NOMO-1 treated with dmso at 0.1 percent for 144 hours (cell line): ENCODE measurements around the gene TOR4A.
"Not testable (repeated sequence)": the region's sequence is repeated elsewhere in the genome, so short reads cannot be mapped to it uniquely, and the experiment has no call there.

Experiments used
- DNase-seq: peaks from one replicate; lab custom pipeline; 2025; ENCODE audit not compliant: unreplicated experiment; lab: John Stamatoyannopoulos, UW

Gene TOR4A

DNA sequence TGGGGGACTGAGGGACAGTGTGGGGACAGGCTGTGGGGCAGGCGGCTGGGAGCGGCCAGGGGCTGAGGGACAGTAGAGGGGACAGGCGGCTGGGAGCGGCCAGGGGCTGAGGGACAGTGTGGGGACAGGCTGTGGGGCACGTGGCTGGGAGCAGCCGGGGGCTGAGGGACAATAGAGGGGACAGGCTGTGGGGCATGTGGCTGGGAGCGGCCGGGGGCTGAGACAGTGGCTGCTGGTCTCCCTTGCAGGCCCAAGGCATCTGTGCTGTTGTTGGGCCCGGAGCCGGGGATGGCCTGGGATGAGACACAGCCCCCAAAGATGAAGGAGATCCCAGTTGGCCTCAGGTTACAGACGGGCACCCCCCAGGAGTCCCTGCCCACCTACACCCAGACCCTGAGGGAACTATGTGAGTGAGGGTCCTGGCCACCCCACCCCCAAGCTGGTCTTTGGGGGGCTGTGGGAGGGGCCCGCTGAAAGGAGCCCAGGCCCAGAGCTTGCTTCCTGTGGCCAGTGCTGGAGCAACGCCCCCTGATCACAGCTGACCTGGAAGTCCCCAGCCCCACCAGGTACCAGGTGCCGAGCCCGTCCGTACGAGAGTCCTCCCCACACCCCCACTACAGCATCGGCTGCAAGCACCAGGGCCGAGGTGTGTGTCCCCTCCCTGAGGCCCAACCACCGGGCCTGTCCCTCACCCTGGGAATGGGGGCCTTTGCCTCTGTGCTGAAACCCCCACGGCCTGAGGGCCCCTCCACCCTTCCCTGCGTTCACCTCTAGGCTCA, 25.8 kb upstream of the TOR4A start:
- no peak for DNase-seq

DNA sequence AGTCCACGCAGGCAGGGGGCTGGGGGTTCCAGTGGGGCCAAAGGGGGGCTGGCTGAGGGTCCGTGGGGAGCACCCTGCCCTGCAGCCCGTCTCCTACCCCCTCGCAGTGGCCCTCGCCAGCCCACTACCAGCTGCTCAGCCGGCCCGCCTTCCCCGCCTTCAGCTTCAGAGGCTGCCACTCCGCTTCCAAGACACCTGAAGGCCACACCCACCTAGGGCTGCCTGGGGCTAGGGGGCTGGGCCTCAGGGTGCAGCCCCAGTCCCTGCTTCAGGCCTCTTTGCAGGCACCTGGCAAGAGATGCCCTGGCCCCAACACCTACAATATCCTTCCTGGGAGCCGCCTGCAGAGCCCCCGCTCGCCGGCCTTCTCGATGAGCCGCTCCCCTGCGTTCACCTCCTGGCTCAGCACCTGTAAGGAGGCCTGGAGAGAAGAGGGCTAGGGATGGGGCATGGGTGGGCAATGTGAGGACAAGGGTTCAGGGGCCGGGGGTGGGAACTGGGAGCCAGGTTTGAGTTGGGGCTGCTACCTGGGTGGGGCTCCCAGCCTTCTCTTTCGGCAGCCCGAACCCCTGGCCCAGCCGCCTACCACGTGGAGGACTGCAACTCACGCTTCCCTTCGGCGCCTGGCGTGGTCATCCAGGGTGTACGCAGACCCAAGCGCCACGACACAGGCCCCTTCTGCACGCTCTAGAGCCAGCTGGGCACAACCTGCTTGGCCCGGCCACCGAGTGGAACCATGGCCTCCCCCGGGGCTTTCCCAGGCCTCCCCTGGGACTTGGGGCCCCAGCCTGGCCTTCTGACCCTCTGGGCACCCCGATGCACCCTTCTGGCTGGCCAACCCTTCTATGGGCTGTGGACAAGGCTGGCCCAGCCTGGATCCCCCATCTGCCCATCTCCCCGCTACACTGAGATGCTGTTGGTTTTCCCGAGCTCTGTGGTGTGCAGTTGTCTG, 24.7 kb upstream of the TOR4A start:
- DNase-seq, result no peak

DNA sequence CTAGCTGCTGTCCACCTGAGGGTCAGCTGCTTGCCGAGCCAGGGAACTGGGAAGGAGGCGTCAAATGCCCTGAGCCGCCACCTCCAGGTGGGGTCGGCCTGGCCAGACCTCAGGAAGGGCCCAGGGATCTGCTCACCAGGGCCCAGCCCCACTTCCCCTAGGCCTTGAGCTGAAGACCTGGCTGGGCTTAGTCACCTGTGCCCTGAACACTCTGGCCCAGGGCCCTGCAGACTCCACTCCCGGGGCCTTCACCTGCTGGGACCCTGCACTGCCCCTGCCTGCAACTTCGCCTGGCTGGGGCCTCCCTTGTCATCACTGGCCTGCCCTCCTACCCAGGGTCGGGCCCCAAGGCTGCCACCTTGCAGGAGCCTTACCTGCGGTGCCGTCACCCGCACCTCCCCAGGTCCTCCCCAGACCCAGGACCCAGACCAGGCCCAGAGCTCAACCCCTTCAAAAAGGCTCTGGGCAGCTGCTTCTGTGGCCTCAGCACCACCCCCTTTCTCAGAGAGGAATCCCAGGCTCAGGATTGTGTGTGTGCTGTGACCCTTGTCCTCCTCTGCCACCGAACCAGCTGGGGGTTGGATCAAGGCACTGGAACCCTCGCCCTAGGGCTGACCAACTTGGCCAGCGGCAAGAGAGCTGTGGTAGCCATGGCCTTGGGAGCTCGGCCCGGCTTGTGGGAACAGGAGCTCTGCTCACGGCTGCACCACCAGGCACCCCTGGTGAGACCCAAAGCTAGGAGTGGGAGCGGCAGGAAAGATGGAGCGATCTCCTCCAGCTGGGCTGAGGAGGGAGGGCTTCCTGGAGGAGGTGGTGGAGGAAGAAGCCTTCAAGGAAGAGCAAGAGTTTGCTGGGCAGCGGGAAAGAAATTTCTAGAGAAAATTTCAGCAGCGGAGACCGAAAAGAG, 23.6 kb upstream of the TOR4A start:
- DNase-seq, result no peak

DNA sequence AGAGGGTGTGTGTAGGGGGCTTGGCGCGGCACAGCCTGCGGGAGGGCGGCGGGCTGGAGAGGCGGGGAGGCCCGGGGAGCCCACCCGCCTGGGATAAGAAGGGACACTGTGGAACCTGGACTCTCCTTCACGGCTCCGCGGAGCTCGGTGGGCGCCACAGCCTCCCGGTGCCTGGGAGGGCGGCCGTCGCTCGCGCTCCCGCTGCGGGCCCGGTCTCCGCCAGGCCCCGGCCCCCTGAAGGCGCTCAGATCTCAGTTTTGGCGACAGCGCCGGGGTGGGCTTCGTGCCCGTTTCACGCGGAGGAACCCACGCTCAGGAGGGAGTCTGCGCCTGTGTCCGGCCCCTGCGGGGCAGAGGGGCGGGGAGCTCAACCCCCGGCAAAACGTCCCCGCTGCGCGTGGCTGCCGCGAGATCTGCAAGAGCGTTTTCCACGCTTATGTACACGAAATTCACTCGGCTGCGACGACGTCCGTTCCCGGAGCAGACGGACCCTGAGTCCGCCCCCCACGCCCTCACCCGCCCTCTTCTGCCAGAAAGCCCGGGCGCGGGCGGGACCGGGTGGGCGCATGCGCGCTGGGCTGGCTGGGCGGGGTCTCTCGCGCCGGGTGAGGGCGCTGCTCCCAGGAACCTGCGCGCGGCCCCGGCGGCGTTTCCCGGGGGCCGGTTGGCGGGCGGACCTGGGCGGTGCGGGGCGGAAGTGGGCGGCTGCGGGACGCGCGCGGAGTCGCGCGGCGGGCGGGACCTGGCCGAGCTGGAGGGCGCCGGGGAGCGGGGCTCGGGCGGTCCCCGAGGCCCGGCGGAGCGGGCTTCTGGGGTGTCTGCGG, 22.7 kb upstream of the TOR4A start, which contains the start of gene NELFB:
Gene NELFB, plus strand, starts transcription at position 704 of the 824 bp plus-strand sequence.
- peak; percentile 90 for DNase-seq

DNA sequence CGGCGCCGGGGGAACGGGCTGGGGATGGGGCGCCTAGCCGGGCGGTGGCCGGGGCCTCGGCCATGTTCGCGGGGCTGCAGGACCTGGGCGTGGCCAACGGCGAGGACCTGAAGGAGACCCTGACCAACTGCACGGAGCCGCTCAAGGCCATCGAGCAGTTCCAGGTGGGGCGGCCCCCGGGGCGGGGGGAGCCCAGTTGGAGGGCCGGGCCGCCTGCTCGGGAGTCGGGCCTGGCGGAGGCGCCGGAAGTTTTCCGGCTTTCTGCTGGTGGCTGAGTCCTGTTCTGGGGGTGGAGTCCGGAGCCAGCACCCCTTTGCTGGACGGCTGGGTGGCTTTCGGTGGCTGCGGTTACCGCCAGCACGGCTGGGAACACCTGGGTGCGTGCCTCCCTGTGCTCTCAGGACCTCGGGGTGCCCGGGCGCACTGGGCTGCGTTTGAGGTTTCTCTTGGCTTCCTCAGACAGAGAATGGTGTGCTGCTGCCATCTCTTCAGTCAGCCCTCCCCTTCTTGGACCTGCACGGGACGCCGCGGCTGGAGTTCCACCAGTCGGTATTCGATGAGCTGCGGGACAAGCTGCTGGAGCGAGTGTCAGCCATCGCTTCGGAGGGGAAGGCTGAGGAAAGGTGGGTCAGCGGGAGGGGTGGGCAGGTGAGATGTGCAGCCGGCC, 21.9 kb upstream of the TOR4A start:
- no peak for DNase-seq

DNA sequence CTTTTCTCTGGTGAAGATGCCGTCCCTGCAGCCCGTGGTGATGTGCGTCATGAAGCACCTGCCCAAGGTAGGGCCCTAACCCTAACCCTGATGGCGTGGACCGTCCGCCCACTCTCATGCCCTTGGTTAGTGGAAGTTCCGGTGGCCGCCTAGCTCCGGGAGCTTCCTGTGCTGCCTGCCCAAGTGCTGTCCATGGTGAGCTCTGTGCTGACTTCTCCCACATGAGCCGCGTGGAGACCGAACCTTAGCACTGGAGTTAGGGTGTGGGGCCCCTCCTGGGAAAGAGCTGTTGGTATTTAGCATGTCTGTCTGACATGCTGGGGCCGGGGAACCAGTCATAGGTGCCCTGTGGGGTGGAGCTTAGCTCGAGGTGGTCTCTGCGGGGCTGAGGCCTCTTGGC, 21.2 kb upstream of the TOR4A start:
- no peak for DNase-seq

DNA sequence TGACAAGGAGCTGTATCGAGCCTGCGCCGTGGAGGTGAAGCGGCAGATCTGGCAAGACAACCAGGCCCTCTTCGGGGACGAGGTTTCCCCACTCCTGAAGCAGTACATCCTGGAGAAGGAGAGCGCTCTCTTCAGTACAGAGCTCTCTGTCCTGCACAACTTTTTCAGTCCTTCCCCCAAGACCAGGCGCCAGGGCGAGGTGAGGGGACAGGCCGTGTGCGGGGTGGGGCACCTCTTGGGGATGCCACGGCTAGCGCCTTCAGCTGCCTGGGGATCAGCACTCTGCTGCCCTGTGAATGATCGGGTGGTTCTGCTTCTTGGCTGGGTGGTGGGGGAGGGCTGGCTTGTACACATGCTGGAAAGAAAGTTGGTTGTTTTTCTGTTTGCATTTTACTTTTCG, 20.7 kb upstream of the TOR4A start:
- DNase-seq, result no peak

DNA sequence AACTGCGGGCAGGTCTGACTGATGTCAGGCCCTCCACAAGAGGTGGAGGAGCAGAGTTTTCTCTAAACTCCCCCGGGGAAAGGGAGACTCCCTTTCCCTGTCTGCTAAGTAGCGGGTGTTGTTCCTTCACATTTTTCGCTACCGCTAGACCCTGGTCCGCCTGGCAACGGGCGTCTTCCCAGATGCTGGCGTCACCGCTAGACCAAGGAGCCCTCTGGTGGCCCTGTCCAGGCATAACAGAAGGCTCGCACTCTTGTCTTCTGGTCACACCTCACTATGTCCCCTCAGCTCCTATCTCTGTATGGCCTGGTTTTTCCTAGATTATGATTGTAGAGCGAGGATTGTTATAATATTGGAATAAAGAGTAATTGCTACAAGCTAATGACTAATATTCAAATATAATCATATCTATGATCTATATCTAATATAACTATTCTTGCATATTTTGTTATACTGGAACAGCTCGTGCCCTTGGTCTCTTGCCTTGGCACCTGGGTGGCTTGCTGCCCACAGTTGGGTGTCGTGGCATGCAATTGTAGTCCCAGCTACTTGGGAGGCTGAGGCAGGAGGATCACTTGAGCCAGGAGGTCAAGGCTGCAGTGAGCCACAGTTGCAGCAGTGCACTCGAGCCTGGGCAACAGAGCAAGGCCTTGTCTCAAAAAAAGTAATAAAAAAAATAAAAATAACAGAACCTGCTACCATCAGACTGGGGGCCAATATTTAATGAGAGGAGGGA, 15.2 kb upstream of the TOR4A start:
- not testable (repeated sequence) for DNase-seq

DNA sequence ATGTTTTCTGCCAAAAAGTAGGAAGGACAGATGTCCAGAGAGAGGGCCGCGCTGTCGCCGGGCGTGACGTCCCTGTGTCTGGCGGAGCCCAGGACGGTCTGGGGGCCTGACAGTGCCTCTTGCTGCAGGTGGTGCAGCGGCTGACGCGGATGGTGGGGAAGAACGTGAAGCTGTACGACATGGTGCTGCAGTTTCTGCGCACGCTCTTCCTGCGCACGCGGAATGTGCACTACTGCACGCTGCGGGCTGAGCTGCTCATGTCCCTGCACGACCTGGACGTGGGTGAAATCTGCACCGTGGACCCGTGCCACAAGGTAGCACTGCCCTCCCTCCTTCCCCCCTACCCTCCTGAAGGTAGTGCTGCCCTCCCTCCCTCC, 14.6 kb upstream of the TOR4A start:
- DNase-seq, result no peak

DNA sequence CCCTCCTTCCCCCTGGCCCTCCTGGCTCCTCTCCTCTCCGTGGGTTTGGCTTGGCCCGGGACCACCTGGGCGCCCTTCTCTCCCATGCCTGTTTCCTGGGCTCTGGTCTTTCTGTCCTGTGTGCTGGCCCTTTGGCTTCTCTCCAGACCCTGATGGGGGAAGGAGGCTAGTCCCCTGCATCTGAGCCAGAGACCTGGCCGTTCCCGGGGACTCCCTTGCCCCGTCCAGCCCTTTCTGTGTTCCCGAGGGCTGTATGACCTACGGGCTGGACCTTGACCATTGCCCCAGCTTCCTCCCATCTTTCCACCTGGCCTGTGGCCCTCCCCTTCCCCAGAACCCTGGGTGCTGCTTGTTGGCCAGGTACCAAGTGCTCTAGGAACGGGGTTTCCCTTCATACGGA, 14.0 kb upstream of the TOR4A start:
- DNase-seq, result no peak

DNA sequence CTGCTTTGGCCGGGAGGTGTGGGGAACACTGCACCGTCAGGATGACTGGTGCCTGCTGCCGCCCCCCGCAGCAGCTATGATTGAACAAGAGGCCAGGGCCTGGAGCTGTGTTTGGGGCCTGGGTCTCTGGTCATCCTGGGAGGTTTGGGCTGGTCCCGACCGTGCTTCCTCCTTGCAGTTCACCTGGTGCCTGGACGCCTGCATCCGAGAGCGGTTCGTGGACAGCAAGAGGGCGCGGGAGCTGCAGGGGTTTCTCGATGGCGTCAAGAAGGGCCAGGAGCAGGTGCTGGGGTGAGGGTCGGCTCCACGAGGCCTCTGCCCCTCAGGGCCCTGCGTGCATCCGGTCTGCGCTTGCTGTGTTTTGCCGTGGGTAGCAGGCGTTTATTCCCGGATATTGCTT, 13.5 kb upstream of the TOR4A start:
- DNase-seq, result no peak

DNA sequence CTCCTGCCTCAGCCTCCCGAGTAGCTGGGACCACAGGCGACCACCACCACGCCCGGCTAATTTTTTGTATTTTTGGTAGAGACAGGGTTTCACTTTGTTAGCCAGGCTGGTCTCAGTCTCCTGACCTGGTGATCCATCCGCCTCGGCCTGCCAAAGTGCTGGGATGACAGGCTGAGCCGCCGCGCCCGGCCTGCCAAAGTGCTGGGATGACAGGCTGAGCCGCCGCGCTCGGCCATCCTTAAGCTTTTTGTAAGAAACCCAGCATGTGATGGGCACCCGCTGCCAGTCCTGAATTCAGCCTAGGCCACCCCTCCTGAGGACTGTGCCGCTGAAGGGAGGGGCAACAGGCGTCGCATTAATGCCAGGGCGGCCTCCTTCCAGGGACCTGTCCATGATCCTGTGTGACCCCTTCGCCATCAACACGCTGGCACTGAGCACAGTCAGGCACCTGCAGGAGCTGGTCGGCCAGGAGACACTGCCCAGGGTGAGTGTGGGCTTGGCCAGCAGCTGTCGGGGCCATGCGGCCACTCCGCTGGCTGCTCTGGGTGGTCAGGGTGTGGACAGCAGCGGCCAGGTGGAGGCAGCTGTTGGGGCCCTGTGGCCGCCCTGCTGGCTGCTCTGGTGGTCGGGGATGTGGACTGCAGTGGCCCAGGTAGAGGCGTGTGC, 11.9 kb upstream of the TOR4A start:
- no peak for DNase-seq

DNA sequence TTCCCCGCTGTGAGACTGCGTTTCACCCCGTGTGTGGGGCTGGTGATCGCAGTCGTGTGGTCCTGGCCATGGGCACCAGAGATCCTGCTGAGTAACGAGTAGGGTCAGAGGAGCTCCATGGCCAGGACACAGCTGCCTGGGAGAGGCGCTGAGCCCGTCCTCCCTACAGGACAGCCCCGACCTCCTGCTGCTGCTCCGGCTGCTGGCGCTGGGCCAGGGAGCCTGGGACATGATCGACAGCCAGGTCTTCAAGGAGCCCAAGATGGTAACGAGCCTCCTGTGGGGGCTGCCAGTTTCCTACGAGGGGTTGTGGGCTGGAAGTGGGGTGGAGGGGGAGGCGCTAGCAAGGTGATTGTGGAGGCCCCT, 11.4 kb upstream of the TOR4A start:
- DNase-seq, result no peak

DNA sequence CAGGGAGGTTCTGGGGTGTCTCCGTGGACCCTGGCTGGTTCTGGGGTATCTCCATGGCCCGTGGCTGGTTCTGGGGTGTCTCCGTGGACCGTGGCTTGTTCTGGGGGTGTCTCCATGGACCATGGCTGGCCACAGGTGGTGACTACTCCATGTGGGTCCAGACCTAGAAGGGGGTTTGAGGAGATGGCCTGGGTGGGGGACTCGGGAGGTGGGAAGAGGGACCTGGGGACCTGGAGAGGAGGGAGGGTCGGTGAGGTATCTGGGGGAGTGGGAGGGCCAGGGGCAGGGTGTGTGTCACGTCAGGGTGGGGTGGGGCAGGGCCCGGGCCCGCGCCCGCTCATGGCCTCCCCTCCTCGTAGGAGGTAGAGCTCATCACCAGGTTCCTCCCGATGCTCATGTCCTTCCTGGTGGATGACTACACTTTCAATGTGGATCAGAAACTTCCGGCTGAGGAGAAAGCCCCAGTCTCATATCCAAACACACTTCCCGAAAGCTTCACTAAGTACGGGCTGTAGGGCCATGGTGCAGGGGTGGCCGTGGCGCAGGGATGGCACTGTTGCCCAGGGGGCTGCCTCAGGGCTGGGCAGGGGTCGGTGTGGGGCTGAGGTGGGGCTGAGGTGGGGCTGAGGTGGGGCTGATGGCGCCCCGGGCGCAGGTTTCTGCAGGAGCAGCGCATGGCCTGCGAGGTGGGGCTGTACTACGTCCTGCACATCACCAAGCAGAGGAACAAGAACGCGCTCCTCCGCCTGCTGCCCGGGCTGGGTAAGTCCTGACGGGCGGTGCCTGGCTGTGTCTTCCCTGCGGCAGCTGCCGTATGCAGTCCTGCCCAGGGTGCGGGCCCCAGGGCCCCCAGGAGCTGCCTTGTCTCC, 10.7 kb upstream of the TOR4A start:
- DNase-seq, result no peak

DNA sequence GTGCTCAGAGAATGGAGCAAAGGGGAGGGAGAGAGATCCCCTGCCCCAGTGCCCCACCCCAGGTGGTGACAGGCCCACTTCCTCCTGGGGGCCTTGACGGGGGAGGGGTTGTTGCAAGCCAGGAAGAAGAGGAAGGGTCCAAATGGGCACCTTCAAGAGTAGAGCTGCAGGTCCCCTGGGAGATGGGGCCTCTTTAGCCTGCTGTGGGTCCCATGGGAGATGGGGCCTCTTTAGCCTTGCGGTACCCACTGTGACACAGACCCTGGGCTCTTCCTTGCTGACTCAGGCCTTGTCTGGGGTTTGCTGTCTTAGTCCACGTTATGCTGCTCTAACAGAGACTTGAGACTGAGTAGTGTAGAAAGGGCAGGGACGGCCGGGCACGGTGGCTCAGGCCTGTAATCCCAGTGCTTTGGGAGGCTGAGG, 9.6 kb upstream of the TOR4A start:
- DNase-seq, result no peak

DNA sequence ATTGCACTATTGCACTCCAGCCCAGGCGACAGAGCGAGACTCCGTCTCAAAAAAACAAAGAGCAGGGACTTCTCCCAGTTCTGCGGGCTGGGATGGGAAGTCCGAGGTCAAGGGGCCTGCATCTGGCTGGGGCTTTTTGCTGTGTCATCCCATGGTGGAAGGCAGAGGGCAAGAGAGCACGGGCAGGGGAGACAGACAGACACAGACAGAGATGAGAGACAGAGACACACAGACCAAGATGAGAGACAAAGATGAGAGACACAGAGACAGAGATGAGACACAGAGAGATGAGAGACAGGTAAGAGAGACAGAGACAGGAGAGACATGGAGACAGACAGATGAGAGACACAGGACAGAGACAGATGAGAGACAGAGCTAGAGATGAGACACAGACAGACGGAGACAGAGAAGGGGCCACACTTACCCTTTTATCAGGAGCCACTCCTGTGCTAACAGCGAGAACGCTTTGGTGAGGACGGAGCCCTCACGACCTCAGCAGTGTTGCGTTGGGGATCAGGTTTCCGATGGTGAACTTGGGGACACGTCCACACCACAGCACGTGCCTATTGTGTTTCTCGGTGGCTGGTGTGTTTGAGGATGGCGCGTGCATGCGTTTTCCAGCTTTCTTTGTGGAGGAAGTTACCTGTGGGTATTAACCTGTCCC, 8.9 kb upstream of the TOR4A start:
- DNase-seq, result no peak

DNA sequence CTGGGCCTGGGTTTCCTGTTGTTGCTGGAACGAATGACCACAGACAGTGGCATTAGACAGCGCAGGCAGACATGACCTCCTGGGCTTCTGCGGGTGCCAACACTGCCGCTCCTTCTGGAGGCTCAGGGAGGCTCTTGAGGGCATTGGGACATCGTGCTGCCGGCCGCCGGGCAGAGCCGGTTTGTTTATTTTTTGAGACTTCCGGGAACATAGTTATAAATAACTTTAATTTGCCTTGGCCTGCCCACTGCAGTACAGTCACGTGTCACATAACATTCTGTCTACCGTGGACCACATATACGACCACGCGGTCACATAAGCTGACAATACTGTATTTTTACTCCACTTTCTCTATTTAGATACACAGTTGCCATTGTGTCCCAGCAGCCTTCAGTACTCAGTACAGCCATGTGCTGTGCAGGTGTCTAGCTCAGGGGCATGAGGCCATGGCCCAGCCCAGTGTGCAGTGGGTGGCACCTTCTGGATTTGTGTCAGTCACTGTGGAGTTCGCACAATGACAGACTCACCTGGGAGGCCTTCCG, 8.2 kb upstream of the TOR4A start:
- peak; percentile 87 for DNase-seq
